GM19438 (cell line): ENCODE results near the gene LPCAT1.

Experiments used
- ATAC-seq: cut with Tn5 transposase; IDR thresholded peaks from one replicate; pipeline ENCODE4 v1.9.1; 2021; ENCODE audit warnings: low read depth; ENCODE audit not compliant: unreplicated experiment

Gene LPCAT1

DNA sequence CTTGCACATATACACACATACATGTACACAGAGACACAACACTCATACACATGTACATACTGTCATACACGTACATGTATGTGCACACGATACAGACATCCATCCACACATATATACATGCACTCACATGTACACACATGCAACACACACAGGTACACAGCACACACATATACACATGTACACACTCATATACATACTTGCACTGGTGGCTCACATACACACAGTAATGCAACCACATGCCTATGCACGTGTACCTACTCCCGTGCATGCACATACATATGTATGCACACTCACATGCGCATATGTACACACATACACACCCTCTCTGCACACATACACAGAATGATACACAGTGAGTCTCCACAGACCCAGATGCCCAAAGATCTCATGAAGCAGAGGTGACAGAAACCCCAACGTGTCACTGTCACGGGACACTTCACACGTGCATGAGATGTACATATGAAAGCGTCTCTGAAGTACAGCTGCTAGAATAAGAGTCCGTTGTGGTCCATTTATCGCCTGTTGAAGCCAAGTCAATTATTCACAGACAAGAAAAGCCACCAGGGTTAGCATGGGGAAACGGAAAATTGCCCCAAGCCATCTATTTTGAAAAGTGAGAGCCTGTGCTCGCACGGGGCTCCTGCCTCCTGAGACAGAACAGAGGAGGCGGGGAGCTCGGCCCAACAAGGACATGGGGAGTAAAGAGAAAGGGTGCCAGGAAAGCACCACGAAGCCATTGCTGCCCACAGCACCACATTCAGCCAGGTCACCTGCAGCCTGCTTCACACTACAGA lies 24.9 kb downstream of the LPCAT1 start:
- peak; percentile 35 for ATAC-seq

DNA sequence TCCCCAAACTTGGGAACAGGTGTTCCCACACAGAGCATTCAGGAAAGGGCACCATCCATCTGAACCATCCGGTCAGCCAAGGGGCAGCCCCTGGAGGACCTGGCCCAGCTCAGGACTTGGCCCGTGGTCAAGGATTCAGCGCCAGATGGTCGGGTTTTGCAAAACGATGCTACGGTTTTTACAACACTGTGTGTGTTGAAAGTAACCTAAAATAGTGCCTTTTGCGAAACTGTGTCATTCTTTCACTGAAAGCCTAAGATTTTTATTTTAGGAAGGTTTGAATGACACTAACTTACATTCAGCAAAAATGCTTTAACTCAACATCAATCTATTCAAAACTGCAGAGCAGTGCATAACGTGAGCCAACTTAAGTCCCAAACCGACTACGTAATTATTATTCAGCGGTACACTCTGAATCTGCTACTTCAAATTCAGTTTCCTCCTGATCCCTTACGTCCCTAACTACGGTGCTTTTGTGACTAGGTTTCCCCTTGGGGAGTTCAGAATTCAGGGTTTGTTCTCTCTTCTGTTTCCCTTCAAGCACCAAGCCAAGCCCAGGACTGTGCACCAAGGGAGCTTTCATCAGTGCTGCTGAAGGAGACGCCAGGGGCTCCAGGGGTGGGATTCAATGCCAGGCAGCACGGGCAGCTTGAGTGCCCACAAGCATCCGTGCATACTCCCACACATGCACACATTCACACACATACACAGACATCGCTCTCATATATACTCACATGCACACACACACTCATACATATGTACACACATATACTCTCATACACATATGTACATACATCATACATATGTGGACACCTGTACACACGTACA lies 25.8 kb downstream of the LPCAT1 start:
- ATAC-seq: no peak

DNA sequence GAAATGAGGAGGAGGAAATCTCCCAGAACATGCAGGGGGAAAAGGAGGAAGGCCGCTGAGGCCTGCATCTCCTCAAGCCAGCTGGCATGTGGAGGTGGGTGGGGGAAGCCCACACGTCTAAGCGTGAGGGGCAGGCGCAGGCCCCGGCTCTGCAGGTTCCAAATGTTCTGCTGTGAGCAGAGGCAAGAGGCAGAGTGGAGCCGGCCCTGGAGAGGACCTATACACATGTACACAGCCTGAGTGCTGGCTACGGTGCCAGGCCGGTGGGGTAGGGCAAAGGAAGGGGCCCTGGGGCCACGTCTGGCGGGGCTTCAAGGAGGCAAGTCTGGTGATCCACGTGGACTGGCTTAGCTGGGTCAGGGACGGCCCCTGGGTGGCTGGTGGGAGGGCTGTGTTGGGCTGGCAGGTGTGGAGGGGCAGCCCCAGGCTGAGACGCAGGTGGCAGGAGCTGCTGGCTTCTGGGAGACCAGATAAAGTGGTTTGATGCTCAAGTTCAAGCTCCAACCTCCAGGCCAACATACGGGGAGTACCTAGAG lies 26.4 kb downstream of the LPCAT1 start:
- no peak for ATAC-seq

DNA sequence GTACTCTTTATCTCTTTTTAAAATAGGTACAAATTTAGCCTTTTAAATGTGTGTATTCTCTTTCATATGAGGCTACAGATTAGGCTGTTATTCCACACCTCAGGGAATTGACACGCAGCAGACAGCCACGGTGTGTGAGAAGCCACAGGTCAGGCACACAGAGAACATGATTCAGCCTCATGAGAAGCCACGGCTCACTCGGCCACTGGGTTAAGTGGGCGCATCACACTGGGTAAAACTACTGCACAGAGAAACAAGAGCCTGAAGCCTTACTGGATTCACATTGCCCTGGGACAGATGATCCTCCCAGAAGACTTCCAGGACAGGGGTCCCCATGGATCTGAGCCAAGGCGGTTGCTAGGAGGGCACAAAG lies 28.2 kb downstream of the LPCAT1 start:
- no peak for ATAC-seq

DNA sequence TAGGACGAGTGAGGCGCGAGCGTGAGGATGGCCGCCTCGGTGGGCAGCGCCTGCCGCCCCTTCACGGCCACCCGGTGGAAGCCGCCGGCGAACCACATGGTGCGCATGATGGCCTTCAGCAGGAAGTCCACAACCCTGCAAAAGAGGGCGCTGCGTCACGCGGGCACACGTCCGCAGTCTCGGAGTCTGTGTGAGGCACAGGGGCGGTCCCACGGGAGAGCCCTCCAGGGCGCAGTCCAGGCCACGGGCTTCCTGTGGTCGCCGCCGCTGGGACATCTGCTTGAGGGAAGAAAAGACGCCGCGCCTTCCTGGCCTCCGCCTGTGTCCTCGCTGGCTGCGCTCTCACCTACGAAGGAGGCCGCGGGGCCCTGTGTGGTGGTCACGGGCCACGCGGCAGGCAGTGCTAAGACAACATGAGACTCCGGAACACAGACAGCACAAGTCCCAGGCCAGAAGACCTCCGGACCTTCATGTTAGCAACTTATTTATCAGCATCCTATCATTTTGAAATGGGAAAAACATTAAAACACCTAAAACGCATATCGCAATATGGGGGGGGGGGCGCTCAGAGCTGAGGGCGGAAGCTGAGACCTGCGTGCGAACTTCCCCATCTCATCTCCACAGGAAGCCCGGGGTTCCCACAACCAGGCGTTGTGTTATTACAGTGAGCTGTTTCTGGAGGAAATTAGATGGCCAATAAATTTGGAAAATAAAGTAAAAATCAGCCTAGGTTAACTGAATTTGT lies 28.8 kb downstream of the LPCAT1 start:
- peak; percentile 33 for ATAC-seq

DNA sequence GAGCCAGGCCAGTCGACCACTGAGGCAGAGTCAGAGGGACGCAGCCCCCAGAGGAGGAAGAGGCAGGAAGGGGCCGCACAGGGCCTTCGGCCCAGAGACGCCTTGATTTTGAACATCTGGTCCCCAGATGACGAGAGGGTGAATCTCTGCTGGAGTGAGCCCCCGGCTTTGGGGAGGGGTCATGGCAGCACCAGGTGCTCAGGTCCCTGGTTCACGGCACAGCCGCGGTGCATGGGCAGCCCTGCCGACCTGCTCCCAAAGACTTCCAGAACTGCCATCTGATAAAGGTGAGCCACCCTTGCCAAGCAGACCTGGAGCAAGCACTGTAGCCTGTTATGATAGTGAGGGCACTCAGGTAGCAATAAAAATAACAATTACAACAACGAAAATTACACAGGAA lies 29.8 kb downstream of the LPCAT1 start:
- no peak for ATAC-seq

DNA sequence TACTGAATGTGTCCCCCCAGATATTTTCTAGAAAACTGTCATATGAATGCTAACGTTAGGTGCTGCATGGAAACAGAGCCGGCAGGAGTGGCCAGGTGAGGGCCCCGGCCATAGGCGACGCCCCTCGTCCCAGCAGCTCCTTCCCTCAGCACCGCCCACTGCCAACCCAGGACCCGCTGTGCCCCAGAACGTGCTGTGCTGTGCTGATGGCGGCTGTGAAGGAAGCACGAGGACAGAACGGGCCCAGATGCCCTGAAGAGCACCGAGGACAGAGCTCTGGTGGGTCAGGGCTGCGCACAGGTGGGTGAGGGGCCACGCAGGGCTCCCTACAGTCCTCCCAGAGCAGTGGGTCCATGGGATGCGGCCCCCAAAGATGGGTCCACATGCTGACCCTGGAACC lies 30.3 kb downstream of the LPCAT1 start:
- no peak for ATAC-seq

DNA sequence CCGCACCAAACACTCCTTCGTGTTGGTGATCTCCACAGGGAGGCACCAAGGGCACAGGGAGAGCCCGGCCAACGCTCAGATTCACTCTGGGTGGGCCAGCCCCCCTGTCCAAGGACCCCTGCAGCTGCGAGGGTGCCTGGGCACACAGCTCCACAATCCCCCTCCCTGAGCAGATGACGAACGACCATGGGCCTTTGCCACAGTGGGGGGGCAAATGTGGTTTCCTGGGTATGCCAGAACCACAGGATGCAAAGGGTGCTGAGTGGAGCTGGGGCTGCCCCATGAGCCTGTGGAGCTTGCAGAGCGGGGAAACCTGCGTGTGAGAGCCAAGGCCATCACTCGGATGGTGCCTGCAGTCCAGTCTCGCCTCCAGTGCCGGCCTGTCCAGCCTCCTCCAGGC lies 31.0 kb downstream of the LPCAT1 start:
- no peak for ATAC-seq

DNA sequence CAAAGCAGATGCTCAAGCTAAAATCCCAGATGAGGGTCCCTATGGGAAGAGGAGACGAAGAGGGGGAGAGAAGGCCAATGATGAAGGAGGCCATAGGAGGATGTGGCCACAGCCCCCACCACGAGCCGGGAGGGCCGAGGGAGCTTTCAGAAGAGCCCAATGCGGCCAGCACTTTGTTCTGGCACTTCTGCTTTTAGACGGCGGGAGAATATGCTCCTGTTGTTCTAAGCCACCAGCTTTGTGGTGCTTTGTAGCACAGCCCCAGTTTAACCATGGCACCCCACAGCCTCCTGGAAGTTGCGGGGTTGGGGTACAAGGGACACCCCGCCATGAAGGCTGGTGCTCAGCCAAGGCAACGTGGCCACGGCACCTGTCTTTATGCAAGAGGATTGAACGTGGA lies 33.4 kb downstream of the LPCAT1 start:
- no peak for ATAC-seq

DNA sequence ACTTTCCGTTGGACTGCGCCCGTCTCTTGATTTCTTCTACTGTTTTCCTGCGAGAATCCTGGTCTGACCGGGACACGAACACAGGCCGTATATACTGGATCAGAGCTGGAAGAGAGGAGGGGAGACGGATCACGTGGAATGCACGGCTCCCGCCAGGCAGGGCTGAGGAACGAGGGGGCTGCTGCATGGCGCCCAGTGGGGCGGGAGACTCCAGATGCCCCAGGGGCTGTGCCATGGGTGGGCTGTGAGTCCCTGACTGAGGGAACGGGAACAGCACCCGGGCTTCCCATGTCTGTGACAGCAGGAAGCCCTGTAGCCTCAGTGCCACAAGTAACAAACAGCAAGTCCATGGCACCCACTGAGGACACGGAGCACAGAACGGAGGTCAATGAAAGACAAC lies 34.0 kb downstream of the LPCAT1 start:
- ATAC-seq: no peak

DNA sequence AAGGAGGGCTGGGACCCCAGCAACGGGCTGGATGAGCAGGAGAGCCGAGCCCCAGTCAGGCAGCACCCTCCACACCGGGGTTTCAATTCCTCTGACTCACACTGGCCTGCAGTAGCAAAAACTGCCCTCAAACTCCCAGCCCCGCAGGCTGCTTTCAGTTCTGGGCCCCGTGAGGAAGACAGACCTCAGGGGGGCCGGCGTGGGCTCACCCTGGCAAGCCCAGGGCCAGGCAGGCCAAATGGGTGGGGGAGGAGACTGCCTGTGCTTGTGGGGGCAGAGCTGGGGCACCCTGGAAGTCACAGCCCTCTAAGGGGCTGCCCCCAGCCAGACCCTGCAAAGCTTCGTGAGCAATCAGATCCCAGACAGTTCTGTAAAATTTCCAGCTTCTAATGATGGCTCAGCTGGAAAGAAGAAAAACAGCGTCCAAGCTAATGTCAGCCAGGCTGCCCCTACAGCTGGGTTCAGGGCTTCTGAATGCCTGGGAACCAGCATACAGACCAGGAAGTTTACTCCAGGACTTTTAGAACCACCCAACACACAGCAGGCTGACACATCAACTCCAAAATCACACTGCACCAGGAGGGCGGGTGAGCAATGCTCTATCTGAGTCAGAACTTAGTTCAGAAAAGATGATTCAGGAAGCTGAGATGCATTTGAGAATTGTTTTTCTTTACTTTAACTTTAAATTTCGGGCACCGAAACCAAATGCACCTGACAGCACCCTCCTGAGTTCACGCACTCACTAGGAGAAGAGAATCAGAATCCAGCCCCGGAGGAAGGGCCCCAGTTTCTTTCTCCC lies 34.7 kb downstream of the LPCAT1 start:
- ATAC-seq: peak; percentile 49

DNA sequence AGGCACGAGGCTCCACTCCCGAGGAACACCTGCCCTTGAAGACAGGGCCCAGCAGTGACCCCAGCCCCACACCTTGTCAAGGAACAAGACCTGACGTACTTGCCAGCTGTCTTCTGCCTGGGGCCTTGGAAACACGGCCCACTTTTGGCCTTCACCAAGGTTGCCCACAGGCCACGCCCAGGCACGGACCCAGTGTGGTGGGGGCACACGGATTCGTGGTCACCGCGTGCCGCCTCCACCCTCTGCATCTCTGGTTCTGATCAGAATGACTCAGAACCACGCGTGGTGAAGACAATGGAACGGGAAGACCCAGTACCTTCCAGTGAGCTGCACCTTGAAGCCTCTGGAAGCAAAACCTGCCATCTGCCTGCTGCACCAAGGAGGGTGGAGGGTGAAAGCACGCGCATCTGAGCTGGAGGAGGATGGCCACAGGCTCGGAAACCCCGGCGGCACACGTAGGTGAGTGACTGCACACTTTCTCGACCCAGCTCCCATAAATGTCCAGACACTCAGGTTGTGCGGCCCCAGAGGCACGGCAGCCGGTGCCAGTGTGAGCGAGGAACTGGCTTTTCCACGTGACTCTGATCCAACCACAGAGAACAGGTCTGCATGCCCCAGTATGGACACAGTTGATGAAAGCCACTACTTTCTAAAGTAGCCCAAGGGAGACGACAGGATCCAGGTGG lies 36.5 kb downstream of the LPCAT1 start:
- ATAC-seq: no peak

DNA sequence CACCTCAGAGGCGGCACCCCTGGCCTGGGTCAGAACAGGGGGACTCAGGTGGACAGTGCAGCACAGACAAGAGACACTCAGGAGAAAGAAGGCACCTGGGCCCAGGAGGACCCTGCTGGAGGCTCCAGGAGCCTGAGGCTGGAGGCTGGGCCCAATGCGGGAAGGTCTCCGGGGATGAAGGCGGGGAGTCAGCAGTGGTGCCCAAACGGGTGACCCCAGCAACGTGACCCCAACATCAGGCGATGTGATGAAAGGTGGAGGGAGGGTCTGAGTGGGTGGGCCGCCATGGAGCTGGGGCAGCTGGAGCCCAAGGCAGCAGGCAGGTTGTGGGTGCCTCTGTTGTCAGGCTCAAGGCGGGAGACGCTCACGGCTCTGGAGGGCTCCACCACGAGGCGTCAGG lies 37.5 kb downstream of the LPCAT1 start:
- no peak for ATAC-seq

DNA sequence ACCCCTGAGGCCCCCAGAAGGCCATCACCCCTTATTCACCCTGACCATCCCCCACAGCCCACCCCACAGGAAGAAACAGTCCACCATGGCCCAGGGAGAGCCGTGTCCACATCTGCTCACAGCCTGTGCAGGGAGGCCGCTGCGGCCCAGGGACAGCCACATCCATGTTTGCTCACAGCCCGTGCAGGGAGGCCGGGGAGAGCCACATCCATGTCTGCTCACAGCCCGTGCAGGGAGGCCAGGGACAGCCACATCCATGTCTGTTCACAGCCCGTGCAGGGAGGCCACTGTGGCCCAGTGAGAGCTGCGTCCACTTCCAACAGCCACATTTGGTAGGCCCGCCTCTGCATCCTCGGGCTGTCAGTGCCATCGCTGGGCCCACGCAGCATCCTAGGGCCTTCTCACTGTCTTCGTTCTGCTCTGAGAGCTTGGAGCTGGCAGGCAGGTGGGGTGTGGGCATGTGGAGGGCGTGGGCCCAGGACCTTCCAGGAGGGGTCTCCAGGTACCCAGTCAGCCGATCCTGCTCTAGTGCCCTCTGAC lies 38.1 kb downstream of the LPCAT1 start:
- ATAC-seq: no peak

DNA sequence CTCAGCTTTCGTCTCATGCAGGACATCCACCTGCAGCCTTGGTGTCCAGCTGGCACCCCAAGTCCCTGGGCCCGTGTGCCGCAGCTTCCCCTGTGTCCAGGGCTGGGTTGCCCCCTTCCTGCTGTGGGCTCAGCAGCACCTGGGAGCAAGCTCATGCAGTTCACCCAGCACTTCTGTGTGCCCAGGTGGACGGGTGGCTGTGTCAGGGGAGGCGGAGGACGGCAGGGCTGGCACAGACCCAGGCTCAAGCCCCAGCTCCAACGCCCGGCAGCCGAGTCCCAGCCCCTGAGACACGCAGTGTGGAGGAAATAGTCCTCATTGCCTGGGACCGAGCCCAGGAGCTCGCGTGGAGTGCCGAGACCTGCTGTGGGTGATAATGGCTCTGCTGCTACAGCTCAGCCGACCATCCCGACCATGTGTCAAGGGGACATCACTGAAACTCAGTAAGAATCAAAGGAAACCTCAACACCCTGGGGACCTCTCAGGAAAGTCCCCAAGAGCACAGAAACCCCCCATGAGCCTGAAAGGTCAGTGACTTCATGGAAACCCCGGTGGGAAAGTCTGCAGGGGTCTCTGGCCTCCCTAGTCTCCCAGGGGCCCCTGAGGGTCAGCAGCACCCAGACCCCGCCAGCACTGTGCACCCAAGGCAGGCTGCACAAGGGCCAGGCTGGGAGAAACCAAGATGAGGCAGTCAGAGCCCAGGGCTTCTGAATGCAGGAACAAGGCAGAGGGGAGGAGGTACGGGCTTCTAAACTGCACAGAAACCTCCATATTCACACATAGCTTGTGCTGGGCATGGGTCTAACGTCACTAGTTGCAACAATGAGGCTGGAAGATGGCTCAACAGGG lies 38.8 kb downstream of the LPCAT1 start:
- ATAC-seq: peak; percentile 52

DNA sequence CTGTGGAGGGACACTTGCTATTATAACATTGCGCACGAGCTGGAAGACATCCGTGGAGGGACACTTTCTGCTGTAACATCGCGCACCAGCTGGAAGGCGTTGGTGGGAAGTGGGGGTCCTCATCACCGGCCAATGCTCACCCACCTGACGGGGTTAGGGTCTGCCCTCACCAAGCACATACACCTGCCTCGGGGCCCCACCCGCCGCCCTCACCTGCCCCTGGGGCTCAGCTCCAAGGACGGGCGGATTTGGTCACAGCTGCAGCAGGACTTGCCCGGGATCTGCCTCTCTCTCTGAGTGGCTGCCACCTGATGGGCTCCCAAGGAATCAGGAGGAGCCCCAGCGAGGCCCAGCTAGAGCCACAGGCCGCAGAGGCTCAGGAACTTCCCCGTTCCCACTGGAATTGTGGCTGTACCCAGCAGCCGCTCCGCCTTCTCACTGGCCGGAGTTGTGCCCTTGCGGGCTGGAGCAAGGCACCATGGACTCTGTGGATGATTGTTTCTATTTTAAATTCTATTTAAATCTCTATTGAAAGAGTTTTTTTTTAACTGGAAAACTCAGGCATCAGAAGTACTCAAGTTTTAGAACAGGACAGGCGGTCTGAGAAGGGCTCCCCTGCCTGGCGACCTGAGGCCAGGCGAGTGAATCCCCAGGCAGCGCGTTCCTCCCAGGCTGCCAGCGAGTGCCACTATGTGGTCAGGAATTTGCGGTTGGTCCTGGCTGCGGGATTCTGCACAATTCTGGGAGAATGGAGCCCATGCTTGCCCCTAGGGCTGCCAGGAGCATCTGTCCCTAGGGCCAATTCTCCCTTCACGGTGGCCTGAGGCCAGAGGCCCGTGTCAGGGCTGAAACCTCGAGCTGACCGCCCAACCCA lies 39.7 kb downstream of the LPCAT1 start:
- no peak for ATAC-seq

DNA sequence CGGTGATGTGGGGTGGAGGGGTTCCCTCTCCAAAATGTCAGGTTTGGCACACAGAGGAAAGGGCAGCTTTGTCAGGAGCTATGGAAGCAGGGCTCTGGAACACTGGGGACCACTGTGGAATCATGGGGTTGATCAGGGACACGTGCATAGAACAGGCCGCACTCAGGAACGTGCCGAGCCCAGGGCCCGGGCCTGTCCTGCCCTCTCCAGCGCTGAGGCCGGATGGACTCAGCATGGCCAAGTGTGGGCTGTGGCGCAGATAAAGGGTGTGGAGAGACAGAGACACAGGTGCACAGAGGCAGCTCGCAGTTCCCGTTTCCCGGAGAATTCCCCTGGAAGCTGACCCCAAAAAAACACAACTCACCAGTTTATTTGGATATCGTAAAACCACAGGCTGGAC lies 40.7 kb downstream of the LPCAT1 start:
- ATAC-seq: no peak

DNA sequence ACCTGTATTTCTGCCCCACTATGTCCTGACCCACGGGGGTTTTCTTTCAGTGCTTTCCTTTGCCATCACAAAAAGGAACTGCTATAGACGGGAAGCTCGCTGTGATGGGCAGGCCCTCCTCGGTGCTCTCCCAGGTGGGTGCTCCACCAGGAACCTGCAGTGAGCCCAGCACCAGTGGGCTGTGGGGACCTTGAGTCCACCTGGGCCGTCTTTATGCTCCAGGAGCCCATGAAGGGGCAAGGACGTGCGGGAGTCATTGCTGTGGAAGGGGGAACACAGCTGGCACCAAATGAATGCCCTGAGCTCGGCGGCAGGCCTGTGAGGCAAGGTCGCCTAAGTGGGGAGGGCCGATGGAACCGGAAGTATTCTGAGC lies 41.8 kb downstream of the LPCAT1 start:
- ATAC-seq: no peak
